ENCODE measurements around the gene LYL1.

LYL1 gene

DNA sequence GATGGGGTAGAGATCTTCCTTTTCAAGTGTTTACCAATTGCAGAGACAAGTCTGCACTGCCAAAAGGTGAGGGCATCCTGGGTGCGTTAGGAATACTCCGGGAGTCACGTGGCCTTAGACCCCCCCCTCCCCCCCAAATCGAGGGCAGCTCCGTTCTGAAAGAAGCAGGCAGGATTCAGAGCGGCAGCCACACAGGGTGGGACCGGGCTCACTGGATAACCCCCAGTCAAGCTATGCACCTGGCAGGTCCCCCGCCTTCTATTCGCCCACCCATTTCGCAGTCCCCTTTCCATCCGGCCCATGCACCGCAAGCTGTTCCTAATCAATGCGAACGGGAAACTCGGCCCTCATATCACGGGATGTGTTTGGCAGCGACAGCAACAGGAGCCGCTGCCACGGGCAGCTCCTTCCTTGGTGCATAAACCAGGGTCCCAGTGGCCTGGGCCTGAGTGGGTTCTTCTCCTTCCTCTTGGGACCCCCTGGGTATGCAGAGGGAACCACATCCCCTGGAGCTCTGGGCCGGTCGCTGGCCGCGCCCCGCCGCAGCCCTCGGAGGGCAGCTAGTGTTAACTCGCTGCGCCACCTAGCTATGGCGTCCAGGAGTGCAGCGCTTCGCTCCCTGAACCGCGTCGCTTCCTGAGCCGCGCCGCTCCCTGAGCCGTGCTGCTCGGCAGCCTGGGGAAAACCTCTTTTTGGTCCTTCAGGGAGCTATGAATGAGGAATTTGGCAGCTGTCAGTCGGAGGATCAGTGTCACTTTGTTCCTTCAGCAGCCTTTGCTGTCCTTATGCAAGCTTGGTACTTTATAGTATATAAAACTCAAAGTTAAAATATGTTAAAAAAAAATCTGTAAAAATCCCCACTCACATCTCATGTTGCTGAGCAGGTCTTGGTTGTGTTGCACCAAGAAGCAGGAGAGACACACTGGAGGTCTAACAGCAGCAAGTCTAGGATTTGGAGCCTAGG, 41.4 kb downstream of the LYL1 start:
- peaks cover 36% of the 10 kb centered on the region for H3K27me3 Mint-ChIP-seq
- peak overlapping the region; percentile 74 for H3K4me3 Mint-ChIP-seq
- H3K36me3 Mint-ChIP-seq (ENCODE audit: low read depth): no peaks in the 10 kb centered on the region
- intact Hi-C loops (cut with micrococcal nuclease): no loop called here
- H3K27ac Mint-ChIP-seq: peak overlapping the region; percentile 45
- no peaks in the 10 kb centered on the region for H3K9me3 Mint-ChIP-seq
- peaks cover 7% of the 10 kb centered on the region for H3K4me1 Mint-ChIP-seq (ENCODE audit: low read depth)

DNA sequence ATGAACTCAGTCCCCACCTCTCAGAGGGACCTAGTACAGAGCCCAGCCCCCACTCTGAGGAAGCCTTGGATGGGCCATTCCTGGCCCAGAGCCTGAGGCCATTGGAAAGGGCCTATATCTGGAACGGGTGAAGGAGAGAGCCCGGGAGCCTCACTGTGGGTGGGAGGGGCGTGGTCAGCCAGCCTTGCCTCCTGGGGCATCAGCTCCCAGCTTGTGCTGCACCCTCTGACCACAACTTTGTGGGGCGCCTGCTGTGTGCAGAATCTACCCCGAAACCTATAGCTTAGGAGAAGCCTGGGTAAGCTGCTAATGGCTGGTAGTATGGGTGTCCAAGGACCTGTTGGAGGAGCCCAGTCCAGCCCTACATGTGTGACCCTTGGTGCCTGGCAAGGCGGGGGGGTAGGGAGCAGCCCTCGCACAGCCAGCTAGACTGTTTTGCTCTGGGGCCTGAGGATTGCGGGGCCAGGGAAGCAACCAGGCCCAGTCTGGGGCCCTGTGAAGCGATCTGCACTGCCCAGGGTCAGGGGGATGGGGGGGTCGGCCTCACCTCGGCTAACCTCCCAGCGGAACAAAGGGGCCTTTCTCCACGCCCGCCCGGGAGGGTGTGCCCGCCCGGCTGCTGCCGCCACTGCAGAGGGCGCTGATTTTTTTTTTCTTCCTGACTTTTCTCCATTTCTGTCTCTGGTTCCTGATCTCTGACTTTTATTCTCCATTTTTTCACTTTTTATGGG, 42.3 kb downstream of the LYL1 start:
- no peak overlapping the region for H3K27ac Mint-ChIP-seq
- intact Hi-C loops (cut with micrococcal nuclease): no loop called here
- peaks cover 43% of the 10 kb centered on the region for H3K27me3 Mint-ChIP-seq
- H3K4me1 Mint-ChIP-seq (ENCODE audit: low read depth): peaks cover 9% of the 10 kb centered on the region
- H3K9me3 Mint-ChIP-seq: no peaks in the 10 kb centered on the region
- H3K36me3 Mint-ChIP-seq (ENCODE audit: low read depth): no peaks in the 10 kb centered on the region
- H3K4me3 Mint-ChIP-seq: peak overlapping the region; percentile 74

DNA sequence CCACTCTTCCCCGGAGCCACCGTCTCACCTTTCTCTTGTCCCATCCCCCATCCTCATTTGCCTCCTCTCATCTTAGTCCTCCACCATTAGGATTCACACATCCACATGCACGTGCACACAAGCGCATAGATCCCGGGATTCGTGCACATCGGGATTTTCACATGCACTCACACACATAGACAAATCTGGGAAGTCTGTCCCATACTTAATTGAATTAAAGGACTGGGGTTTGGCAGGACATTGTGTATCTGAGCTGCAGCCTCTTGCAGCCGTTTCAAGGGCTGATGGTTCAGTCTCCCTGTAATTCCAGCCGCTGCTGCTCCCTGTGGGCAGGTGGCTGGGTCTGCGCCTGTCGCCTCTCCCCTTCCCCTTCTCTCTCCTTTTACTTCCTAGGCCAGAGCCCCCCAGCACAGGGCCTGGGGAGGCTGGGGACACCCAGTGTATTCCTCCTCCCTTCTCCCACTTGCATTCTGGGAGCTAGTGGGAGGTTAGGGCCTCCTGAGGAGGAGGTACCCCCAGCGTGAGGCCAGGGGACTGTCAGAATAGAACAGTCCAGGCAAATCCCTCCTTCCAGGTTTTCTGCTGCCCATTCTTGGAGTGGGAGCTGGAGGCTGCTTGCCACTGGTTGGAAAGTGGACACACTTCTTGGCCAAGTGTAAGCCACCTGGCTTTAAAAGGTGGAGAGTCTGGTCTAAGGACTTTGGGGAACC, 43.6 kb downstream of the LYL1 start:
- H3K4me1 Mint-ChIP-seq (ENCODE audit: low read depth): peaks cover 9% of the 10 kb centered on the region
- peaks cover 46% of the 10 kb centered on the region for H3K27me3 Mint-ChIP-seq
- H3K9me3 Mint-ChIP-seq: no peaks in the 10 kb centered on the region
- no peak overlapping the region for H3K27ac Mint-ChIP-seq
- no peaks in the 10 kb centered on the region for H3K36me3 Mint-ChIP-seq (ENCODE audit: low read depth)
- intact Hi-C loops (cut with micrococcal nuclease): no loop called here
- H3K4me3 Mint-ChIP-seq: no peak overlapping the region

DNA sequence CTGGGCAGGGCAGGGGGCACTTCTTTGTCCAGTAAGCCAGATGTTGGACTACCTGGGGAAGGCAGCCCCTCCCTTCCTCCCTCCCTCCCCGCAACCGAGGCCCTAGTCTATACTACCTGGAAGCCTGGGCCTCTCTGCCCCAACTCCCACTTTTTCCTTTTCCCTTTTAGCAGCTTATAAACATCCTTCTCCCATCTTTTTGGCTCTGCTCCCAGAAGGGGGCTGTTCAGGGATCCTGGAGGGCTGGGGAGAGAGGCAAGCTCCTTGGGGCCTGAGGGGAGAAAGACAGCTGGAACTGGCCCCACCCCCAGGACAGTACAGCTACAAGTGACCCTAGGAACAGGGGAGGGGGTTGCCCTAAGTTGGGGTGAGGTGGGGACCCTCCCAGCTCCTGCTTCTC, 44.9 kb downstream of the LYL1 start:
- intact Hi-C loops (cut with micrococcal nuclease): no loop called here
- peaks cover 51% of the 10 kb centered on the region for H3K27me3 Mint-ChIP-seq
- no peak overlapping the region for H3K4me3 Mint-ChIP-seq
- H3K9me3 Mint-ChIP-seq: no peaks in the 10 kb centered on the region
- peaks cover 16% of the 10 kb centered on the region for H3K4me1 Mint-ChIP-seq (ENCODE audit: low read depth)
- no peaks in the 10 kb centered on the region for H3K36me3 Mint-ChIP-seq (ENCODE audit: low read depth)
- H3K27ac Mint-ChIP-seq: no peak overlapping the region

DNA sequence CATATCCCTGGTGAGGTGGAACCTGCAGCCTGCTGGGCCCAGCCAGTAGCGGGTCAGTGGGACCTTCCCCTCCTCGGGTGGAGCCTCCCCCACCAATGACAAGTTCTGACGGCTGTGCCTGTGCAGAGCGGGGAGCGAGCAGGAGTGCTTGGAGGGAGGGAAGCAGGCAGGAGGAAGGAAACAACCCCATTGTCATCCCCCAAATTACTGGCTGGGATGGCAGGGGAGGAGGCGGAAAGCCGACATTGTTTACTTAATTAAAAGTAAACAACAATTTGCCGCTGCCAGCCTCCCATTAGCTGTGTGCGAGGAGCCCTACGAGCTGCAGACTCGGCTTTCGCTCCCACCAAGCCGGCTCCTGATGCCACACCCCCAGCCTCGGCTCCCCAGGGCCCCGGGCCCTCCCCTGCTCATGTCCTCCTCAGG, 45.5 kb downstream of the LYL1 start:
- intact Hi-C loops (cut with micrococcal nuclease): no loop called here
- no peak overlapping the region for H3K27ac Mint-ChIP-seq
- peaks cover 17% of the 10 kb centered on the region for H3K4me1 Mint-ChIP-seq (ENCODE audit: low read depth)
- no peaks in the 10 kb centered on the region for H3K36me3 Mint-ChIP-seq (ENCODE audit: low read depth)
- no peak overlapping the region for H3K4me3 Mint-ChIP-seq
- peaks cover 48% of the 10 kb centered on the region for H3K27me3 Mint-ChIP-seq
- H3K9me3 Mint-ChIP-seq: no peaks in the 10 kb centered on the region

DNA sequence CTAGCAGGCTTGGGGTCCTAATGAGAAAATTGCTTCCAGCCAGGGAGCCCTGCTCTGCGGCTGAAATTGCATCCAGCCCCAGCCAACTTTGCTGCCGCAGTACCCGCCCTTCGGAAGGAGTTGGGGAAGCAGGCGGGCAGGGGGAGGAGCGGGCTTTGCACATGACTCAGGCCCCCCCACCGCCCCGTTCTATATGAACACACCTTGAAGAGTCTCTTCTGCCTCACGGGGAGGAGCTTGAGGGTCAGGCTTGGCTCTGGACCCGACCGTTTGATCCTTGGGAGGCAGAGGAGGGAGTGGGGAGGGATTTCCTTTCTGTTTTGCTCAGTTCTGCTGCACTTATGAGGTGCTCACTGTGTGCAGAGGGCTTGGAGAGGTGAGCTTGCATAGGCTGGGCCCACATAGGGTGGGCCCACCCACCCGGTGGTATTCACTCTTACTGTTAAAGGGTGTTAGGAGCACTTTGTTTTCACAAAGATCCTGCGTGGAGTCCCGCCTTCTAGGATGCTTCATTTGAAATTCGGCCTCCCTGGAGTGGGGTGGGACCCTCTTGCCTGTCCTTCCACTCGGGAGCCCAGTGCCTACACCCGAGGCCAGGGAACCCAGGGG, 46.5 kb downstream of the LYL1 start:
- Mint-ChIP-seq H3K27me3 (peaks cover 50% of the 10 kb centered on the region), H3K4me1 (ENCODE audit: low read depth) (peaks cover 27% of the 10 kb centered on the region), H3K27ac (no peak overlapping the region), H3K36me3 (ENCODE audit: low read depth) (no peaks in the 10 kb centered on the region), H3K9me3 (no peaks in the 10 kb centered on the region), H3K4me3 (no peak overlapping the region)
- intact Hi-C loops (cut with micrococcal nuclease): no loop called here

DNA sequence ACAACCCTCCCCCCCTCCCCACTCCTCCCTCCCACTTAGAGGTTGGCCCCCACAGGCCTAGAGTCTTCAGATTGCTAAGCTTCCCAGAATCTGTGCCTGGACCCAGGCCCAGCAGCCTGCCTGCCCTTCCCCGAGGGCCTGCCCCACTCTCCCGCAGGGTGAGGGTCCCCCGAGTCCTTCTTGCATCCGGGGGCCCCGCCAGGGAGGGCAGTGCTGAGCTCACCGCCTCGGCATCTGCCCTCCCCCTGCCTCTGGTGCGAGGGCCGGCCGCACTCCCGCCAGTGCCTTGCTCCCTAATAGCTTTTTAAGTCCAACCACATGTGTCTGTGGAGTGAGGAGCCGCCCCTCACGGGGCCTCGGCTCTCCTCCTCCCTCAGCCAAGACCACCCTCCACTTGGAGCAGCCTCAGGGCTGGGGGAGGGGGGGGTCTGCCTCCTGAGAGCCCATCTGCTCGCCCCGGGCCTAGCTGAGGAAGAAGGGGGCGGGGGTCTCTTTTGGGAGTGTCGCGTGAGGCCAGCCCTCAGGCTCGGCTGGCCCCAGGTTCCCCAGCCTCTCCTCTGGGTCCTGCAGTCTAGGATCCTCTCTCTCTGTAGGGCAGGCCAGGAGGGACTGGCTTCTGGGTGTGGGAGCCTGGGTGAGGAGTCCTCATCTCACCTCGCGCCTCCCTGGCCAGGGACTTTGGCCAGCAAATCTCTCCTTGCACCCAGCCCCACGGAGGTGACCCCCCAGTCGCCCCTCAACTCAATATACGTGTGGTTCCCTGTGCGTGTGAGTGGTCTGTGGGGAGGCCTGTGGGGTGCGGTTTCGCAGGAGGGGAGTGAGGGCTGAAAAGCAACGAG, 47.2 kb downstream of the LYL1 start:
- Mint-ChIP-seq H3K27ac (no peak overlapping the region), H3K36me3 (ENCODE audit: low read depth) (no peaks in the 10 kb centered on the region), H3K4me3 (no peak overlapping the region), H3K4me1 (ENCODE audit: low read depth) (peaks cover 22% of the 10 kb centered on the region), H3K27me3 (peaks cover 47% of the 10 kb centered on the region), H3K9me3 (no peaks in the 10 kb centered on the region)
- intact Hi-C loops (cut with micrococcal nuclease): no loop called here

DNA sequence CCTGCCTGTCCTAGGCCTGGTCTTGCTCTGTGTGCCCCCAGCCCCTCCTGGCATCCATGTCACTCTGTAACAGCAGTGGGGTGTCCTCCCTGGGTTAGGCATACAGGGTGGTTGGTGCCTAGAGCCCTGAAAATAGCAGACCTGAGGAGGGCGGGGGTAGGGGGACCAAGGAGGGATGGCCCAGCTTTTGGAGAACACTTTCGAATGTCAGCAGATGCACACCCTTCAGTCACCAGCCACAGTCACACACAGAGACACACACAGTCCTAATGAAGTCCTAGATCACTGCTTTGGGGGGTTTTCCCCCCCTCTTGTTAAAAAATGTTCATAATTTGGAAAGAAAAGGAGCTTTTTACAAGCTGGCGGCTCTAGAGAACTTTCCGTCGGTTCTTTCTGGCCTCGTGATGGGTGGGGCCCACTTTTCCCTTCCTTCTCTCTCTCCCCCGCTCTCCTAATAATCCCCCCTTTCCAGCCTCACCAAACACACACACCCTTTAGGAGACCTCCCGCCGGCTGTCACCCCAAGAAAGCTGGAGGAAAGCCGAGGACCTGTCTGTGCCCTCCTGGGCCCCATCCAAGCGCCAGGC, 47.9 kb downstream of the LYL1 start:
- Mint-ChIP-seq H3K4me1 (ENCODE audit: low read depth) (peaks cover 22% of the 10 kb centered on the region), H3K9me3 (no peaks in the 10 kb centered on the region), H3K36me3 (ENCODE audit: low read depth) (no peaks in the 10 kb centered on the region), H3K4me3 (no peak overlapping the region), H3K27ac (no peak overlapping the region), H3K27me3 (peaks cover 42% of the 10 kb centered on the region)
- intact Hi-C loops (cut with micrococcal nuclease): no loop called here

DNA sequence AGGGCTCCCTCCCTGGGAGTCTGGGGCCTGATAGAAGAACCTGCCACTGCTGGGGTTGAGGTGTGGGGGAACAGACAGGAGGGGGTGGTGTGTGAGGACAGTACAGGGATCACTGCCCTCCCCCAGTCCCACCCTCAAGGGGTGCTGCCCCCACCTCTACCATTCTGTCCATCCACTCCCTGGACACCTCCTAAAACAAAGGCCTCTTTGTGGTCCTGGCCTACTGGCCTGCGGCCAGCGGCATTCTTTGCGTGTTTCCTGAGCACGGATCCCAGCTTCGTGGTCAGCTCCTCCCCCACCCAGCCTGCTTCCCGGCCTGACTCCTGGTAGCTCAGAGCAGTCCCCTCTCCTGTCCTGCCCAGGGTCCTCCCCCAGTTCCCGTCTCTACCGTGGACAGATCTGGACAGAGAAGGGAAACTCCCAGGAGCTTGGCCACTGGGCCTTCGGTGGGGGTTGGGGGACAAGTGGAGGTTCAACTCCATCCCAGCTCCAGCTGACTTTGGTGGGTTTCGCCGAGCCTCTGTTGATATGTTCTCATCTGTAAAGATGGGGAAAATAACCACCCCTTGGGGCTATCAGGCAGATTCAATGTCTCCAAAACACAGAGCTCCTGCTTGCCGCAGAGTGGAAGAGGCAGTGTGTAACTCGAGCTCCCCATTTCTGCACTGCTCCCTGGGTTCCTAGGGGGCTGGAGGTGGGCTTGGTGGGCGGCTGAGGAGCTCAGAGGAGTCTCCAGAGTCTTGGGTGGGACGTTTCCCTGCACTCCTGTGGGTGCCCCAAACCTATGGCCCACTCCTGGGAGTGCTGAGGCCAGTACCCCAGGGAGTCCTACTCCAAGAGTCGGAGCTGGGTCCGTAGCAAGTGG, 48.7 kb downstream of the LYL1 start:
- intact Hi-C loops (cut with micrococcal nuclease): no loop called here
- H3K36me3 Mint-ChIP-seq (ENCODE audit: low read depth): no peaks in the 10 kb centered on the region
- H3K4me3 Mint-ChIP-seq: no peak overlapping the region
- peaks cover 22% of the 10 kb centered on the region for H3K4me1 Mint-ChIP-seq (ENCODE audit: low read depth)
- H3K9me3 Mint-ChIP-seq: no peaks in the 10 kb centered on the region
- H3K27me3 Mint-ChIP-seq: peaks cover 38% of the 10 kb centered on the region
- H3K27ac Mint-ChIP-seq: no peak overlapping the region

DNA sequence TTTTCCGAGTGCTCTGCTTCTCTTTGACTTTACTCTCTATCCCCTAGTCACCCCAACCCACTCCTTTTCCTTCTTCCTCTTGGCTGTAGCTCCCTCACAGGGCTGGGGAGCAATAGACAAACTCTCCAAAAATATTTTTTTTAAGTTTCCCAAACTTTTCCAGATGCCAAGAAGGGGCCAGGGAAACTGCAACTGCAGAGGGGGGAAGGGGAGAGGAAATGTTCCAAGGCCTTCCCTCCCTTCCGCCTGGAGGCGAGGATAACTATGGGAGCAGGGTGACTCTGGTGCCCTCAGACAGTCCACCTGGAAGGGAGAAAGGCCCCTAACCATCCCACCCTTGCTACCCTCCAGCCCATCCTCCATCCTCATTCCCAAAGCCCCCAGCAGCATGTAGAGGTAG, 49.4 kb downstream of the LYL1 start:
- intact Hi-C loops (cut with micrococcal nuclease): no loop called here
- peaks cover 36% of the 10 kb centered on the region for H3K27me3 Mint-ChIP-seq

DNA sequence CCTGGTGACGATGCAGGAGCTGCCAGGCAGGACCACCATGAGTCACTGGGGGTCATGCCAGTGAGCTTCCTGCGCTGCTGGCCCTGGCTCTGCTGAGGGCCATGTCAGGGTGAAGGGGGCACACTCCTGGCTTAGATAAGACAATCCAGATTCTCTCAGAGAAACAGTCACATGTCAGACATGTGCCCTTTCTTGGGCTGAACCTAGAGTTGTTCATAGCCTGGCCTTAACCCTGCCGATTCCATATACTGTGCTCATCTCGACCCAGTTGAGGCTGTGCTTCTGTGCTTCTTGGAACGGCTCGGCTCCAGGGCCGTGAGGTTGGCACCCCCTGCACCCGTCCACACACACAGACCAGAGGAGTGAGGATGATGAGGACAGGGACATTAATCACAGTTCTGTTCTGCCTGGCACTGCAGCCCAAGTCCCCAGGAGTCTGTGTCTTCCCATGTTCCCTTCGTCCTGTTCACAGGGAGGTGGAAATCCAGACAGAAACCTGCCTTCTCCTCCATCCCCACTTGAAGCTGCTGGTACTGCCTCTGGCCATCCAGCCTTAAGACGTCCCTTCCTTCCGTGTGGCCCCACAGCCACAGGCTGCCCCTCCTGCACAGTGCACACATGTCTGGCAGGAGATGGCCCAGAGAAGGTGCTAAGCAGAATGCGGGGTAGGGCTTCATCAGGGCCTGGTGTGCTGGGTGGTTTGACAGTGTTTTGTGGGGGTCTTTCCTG, 50.0 kb downstream of the LYL1 start:
- Mint-ChIP-seq H3K27me3 (peaks cover 36% of the 10 kb centered on the region), H3K27ac (no peak overlapping the region)

More for the DNA sequence above, 49.4 kb downstream of the LYL1 start:
- Mint-ChIP-seq H3K4me3 (no peak overlapping the region), H3K36me3 (ENCODE audit: low read depth) (no peaks in the 10 kb centered on the region), H3K27ac (no peak overlapping the region), H3K4me1 (ENCODE audit: low read depth) (peaks cover 22% of the 10 kb centered on the region), H3K9me3 (no peaks in the 10 kb centered on the region)

More for the DNA sequence above, 50.0 kb downstream of the LYL1 start:
- Mint-ChIP-seq H3K36me3 (ENCODE audit: low read depth) (no peaks in the 10 kb centered on the region), H3K4me1 (ENCODE audit: low read depth) (peaks cover 22% of the 10 kb centered on the region), H3K9me3 (no peaks in the 10 kb centered on the region), H3K4me3 (no peak overlapping the region)
- intact Hi-C loops (cut with micrococcal nuclease): no loop called here
